Sigmoid colon (tissue), 7 donors: ENCODE results near the gene CAPN8. TPM values are rescaled to one million over a fixed set of nuclear protein-coding genes. Genes with fewer than 3 reads are reported as not detected.

Source experiments
- DNase-seq: peaks from one replicate; pipeline ENCODE4 v3.0.0-alpha.2; 2019
- H3K27ac ChIP-seq, 4 donors: fragments of 200-600 bp; sonication (generic); one replicate each; pipeline ENCODE4 v1.5.1; 2016 to 2019; ENCODE audit warnings: mild to moderate bottlenecking in 1 of 4
- H3K27me3 ChIP-seq, 3 donors: fragments of 200-600 bp; sonication (generic); one replicate each; pipeline ENCODE4 v1.5.1; 2019; ENCODE audit warnings: mild to moderate bottlenecking in 1 of 3
- H3K36me3 ChIP-seq, 4 donors: fragments of 200-600 bp; sonication (generic); one replicate each; pipeline ENCODE4 v1.5.1; 2016 to 2019
- H3K4me1 ChIP-seq, 4 donors: fragments of 200-600 bp; sonication (generic); one replicate each; pipeline ENCODE4 v1.5.1; 2017 to 2019
- H3K4me3 ChIP-seq, 4 donors: fragments of 200-600 bp; sonication (generic); one replicate each; pipeline ENCODE4 v1.5.1; 2017 to 2019; ENCODE audit warnings: mild to moderate bottlenecking in 2 of 4, moderate library complexity in 1 of 4
- H3K9me3 ChIP-seq, 4 donors: fragments of 200-600 bp in 3 of 4; sonication (generic) in 3 of 4; one replicate each; pipeline versions ENCODE4 v1.5.1 to v1.6.1; 2013 to 2019
- EP300 ChIP-seq, 4 donors: sonication (generic); formaldehyde crosslinking; IDR thresholded peaks; one replicate each; pipeline ENCODE4 v1.6.1; 2017; ENCODE audit warnings: antibody characterized with exemption in 4 of 4
- POLR2A ChIP-seq, 2 donors: fragments of 450-650 bp; IDR thresholded peaks; one replicate each; pipeline ENCODE4 v1.6.1; 2016; ENCODE audit warnings: antibody characterized with exemption in 2 of 2, mild to moderate bottlenecking in 2 of 2, moderate library complexity in 2 of 2
- POLR2AphosphoS5 ChIP-seq, 4 donors: sonication (generic); formaldehyde crosslinking; IDR thresholded peaks; one replicate each; pipeline ENCODE4 v1.6.1; 2017; ENCODE audit warnings: antibody characterized with exemption in 4 of 4
- WGBS, 2 donors: extraction: QIAGEN DNeasy Blood & Tissue Kit; methylation state at CpG; one replicate each; pipeline ENCODE4 v1.1.7; 2013; 5-methylcytosine and 5-hydroxymethylcytosine counted together
- intact Hi-C: fragments of 100-400 bp; cut with DNase I; formaldehyde crosslinking; loops from one replicate; pipeline ENCODE4 v1.15.1; 2023
- polyA plus RNA-seq, 3 donors: library from polyadenylated mRNA; stranded (reverse); fragments of 200-250 nt; gene quantifications; one replicate each; pipeline ENCODE4 v1.2.3, GENCODE V29; 2013
- total RNA-seq, 4 donors: library from RNA; depleted of rRNA; stranded (reverse); fragments of >200 nt; gene quantifications; one replicate each; pipeline ENCODE4 v1.1.0, GENCODE V29; 2016
- TF ChIP-seq, protein P1 (sequence below), 4 experiments: fragments of 450-650 bp in 3 of 4; fragments of 200-600 bp in 1 of 4; IDR thresholded peaks; one replicate each; pipeline ENCODE4 v1.5.1; 2016 to 2019; ENCODE audit warnings: antibody characterized with exemption in 4 of 4, mild to moderate bottlenecking in 3 of 4, moderate library complexity in 2 of 4
- donor health status: healthy with polysubstance abuse.
- donor health status: Bipolar disorder and iron deficiency.
- donor health status: healthy.

CAPN8 gene
- total and polyA plus RNA-seq, 7 donors = 1.1 to 67.6 (median 42.7) TPM; not detected in 3

DNA sequence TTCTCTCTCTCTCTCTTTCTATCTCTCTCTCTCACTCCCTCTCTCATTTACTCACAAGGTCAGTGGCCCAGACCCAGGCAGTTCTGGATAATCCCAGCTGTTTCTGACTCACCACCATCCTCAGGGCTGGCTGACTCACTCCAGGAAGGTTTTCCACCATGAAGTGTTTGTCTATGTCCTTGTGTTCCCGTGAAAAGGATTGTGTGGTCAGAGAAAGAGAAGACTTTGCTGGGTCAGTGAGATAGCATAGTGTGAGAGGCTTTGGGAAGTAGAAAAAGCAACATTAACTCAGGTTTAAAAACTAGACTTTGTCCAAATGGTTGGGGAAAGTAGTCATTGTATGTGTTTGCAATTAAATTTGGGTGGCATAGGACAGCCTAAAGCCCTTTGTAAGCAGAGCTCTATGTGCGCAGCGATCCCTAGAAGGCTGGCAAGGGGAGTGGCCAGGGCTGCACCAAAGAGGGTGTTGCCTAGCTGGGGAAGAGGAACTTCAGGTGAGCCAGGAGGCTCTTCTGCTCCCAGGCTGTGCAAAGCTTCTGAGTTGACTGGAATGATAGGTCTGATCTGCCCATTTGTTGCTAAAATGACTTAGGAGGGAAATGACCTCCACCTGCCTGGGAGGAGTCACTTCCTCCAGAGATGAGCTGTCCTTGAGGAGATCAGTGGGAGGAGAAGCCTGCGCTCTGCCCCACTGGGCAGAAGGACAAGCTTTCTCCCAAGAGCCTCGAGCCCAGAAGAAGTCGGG is 41.9 kb upstream of the CAPN8 start:
- intact Hi-C loops = no loop called here
- DNase-seq = peak; percentile 93
- no peaks in the 10 kb centered on the region for H3K9me3 ChIP-seq
- no peaks in the 10 kb centered on the region for H3K36me3 ChIP-seq
- H3K4me3 ChIP-seq = no peak overlapping the region
- H3K4me1 ChIP-seq = peaks cover 0 to 43% (median 33%) of the 10 kb centered on the region in 4 donors
- H3K27ac ChIP-seq = peak overlapping the region; percentile 69 to 84 (median 76)
- 15 to 54% methylated on average over 6 of the region's 6 CpGs for WGBS, 2 donors
- no peaks in the 10 kb centered on the region for H3K27me3 ChIP-seq
- TF ChIP-seq, protein P1, sequence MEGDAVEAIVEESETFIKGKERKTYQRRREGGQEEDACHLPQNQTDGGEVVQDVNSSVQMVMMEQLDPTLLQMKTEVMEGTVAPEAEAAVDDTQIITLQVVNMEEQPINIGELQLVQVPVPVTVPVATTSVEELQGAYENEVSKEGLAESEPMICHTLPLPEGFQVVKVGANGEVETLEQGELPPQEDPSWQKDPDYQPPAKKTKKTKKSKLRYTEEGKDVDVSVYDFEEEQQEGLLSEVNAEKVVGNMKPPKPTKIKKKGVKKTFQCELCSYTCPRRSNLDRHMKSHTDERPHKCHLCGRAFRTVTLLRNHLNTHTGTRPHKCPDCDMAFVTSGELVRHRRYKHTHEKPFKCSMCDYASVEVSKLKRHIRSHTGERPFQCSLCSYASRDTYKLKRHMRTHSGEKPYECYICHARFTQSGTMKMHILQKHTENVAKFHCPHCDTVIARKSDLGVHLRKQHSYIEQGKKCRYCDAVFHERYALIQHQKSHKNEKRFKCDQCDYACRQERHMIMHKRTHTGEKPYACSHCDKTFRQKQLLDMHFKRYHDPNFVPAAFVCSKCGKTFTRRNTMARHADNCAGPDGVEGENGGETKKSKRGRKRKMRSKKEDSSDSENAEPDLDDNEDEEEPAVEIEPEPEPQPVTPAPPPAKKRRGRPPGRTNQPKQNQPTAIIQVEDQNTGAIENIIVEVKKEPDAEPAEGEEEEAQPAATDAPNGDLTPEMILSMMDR (IDR thresholded peaks at IDR 0.05) = no peak
- TF ChIP-seq EP300 (IDR thresholded peaks at IDR 0.05) (no peak), POLR2A (IDR thresholded peaks at IDR 0.05) (no peak), POLR2AphosphoS5 (IDR thresholded peaks at IDR 0.05) (peak in 3 of 4 donors; percentile 23 to 66 (median 38))

DNA sequence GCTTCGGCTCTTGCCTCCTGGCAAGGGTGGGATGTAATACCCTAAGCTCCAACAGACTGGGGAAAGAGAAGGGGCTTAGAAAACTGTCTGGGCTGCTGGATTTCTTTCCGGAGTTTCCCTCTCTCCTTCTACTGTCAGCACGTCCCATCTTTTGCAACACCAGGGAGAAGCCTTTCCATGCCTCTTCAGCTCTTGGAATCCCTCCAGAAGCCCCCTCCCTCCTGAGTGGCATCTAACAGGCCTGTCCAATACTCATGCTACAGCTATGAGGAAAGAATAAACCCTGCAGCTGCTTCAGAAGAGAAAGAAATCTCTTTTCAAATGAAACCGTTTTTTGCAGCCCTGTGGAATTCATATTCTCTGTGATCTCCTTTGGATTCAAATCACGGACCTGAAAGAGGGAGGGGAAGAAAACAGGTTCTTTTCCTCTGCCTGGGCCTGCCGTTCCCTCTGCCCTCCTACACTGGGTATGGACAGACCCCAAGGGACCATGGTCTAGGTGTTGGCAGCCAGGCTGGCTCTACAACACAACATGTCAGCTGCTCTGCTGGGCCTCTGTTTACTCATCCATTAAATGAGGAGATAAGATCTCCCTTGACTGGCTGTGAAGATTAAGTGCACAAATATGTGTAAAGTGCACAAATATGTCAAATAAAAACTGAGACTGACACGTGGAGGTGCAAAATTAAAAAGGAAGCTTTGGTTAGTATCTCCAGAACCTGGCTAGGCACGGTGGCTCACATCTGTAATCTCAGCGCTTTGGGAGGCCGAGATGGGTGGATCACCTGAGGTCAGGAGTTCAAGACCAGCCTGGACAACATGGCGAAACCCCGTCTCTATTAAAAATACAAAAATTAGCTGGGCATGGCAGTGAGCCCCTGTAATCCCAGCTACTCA is 40.8 kb upstream of the CAPN8 start:
- H3K4me1 ChIP-seq = peaks cover 0 to 39% (median 34%) of the 10 kb centered on the region in 4 donors
- DNase-seq = no peak

DNA sequence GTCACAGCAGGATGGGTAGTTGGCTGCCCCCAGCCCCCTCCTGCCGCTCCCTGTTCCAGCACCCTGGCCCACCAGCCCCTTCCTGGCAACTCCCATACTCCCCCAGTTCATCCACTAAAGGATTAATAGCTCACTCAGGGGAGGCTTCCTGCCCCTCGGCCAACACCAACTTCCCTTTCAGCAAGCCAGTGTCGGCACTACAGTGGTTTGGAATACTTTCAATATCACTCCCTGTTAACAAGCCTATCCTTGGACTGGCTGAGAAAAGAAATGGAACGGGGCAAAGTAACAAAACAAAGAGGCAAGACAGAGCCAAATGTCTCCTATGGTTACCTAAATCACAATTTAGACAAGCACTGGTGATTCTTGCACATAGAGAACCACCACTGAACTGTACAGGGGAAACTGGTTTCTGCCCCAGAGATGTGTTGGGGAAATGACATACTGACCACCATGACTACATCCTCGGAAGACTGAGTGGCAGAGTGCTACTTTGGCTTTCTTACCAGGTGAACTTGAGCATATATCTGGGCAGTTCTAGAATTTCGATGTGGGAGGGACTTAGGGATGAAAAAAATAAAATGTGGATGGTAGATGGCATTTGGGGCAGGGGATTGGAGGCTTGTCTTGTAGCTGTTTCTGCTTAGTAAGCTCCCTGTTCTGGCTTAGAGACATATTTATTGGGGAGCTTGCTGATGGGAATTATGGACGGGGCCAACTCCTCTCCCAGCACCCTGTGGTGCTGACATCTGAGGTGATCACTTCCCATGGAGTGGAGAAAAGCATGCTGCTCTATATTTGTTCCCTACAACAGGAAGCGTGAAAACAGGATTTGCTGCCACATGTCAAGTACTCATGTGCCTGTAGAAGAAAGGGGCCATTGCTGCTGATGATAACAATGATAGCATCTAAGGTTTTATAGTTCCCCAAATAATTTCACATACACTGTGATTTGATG is 39.7 kb upstream of the CAPN8 start:
- H3K27me3 ChIP-seq = no peaks in the 10 kb centered on the region
- H3K36me3 ChIP-seq = no peaks in the 10 kb centered on the region
- intact Hi-C loops = no loop called here
- 62 to 64% methylated on average over 8 of the region's 8 CpGs for WGBS, 2 donors
- no peak for DNase-seq
- no peak overlapping the region for H3K4me3 ChIP-seq
- no peak for TF ChIP-seq POLR2AphosphoS5 (IDR thresholded peaks at IDR 0.05)
- TF ChIP-seq EP300 (IDR thresholded peaks at IDR 0.05) = no peak
- TF ChIP-seq POLR2A (IDR thresholded peaks at IDR 0.05) = no peak
- TF ChIP-seq, protein P1 (IDR thresholded peaks at IDR 0.05) = no peak
- H3K27ac ChIP-seq = peak overlapping the region; percentile 40 to 84 (median 76)
- no peaks in the 10 kb centered on the region for H3K9me3 ChIP-seq
- peaks cover 0 to 50% (median 45%) of the 10 kb centered on the region in 4 donors for H3K4me1 ChIP-seq

More for the DNA sequence above, 40.8 kb upstream of the CAPN8 start:
- no peaks in the 10 kb centered on the region for H3K36me3 ChIP-seq
- intact Hi-C loops = no loop called here
- no peaks in the 10 kb centered on the region for H3K27me3 ChIP-seq
- no peak for TF ChIP-seq EP300 (IDR thresholded peaks at IDR 0.05)
- TF ChIP-seq, protein P1 (IDR thresholded peaks at IDR 0.05) = no peak
- TF ChIP-seq POLR2AphosphoS5 (IDR thresholded peaks at IDR 0.05) = no peak
- no peak for TF ChIP-seq POLR2A (IDR thresholded peaks at IDR 0.05)
- peak overlapping the region; percentile 69 to 84 (median 76) for H3K27ac ChIP-seq
- WGBS, 2 donors = 67 to 74% methylated on average over 12 of the region's 12 CpGs
- no peak overlapping the region for H3K4me3 ChIP-seq
- no peaks in the 10 kb centered on the region for H3K9me3 ChIP-seq

DNA sequence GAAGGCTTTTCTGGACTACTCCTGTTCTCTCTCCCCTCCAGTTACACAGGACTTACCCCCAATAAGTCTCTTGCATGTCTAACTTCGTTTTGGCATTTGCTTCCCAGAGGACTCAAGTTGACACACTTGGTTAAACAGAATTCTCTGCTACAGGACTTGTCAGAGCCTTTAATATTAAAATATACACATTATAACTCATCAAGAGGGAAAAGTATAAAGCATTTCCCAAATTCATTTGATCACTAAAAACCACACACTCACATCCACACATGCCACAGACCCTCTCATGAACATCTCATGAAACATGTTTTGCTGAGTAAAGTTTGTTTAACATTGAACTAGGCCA is 38.1 kb upstream of the CAPN8 start:
- H3K36me3 ChIP-seq = no peaks in the 10 kb centered on the region
- no peaks in the 10 kb centered on the region for H3K27me3 ChIP-seq
- 55 to 71% methylated on average over 1 of the region's 1 CpG for WGBS, 2 donors
- H3K4me1 ChIP-seq = peaks cover 0 to 57% (median 45%) of the 10 kb centered on the region in 4 donors
- TF ChIP-seq, protein P1 (IDR thresholded peaks at IDR 0.05) = no peak
- TF ChIP-seq POLR2A (IDR thresholded peaks at IDR 0.05) = no peak
- TF ChIP-seq POLR2AphosphoS5 (IDR thresholded peaks at IDR 0.05) = no peak
- TF ChIP-seq EP300 (IDR thresholded peaks at IDR 0.05) = no peak
- intact Hi-C loops = no loop called here
- H3K27ac ChIP-seq = no peak overlapping the region
- H3K4me3 ChIP-seq = no peak overlapping the region
- no peak for DNase-seq
- H3K9me3 ChIP-seq = no peaks in the 10 kb centered on the region
